ENCODE data around the gene CHRNE.

CHRNE gene

GRCh38 chr17:4901108-4901647 lies 1.7 kb downstream of the CHRNE start:
- peak overlapping the region; percentile 67; the same call in 1 of the 2 replicates for H3K27ac ChIP-seq
- POLR2A ChIA-PET (ENCODE audit: low non-redundant PET): interaction anchor here (0.5 kb wide), 1 partner anchor 160 kb away, joined by 6 read pairs; no protein-coding TSS in a partner anchor
- CTCF ChIA-PET: interaction anchor here (0.7 to 1.7 kb wide), 2 partner anchors 12 to 22 kb away, joined by 3 to 5 read pairs; no protein-coding TSS in a partner anchor
- no peak for TF ChIP-seq CTCF (conservative IDR thresholded peaks at IDR 0.05; ENCODE audit: low read depth)
- DNase-seq (ENCODE audit: low spot score): no peak

- POLR2A ChIA-PET (ENCODE audit: low non-redundant PET): no interaction called here
- CTCF ChIA-PET: interaction anchor here (0.5 to 1.7 kb wide), 4 partner anchors 11 to 113 kb away, joined by 3 to 5 read pairs (median 4); no protein-coding TSS in a partner anchor
- TF ChIP-seq CTCF (conservative IDR thresholded peaks at IDR 0.05; ENCODE audit: low read depth): no peak
Observed at GRCh38 chr17:4900231-4901107, 2.4 kb downstream of the CHRNE start.

GRCh38 chr17:4899341-4900230 lies 3.3 kb downstream of the CHRNE start, which contains the start of gene C17orf107:
TSS of gene C17orf107 (plus strand) at chr17:4899536. CDS start at chr17:4899763, 227 bp downstream.
- H3K27ac ChIP-seq: peak within 1 kb of the TSS; percentile 67
- ChIA-PET POLR2A (ENCODE audit: low non-redundant PET) (no interaction called here), CTCF (interaction anchor here (0.5 to 1.0 kb wide), 3 partner anchors 17 to 112 kb away, joined by 3 to 4 read pairs (median 4); no protein-coding TSS in a partner anchor)
- no peak for TF ChIP-seq CTCF (conservative IDR thresholded peaks at IDR 0.05; ENCODE audit: low read depth)
- peak; percentile 25 for DNase-seq (ENCODE audit: low spot score)

More at GRCh38 chr17:4900231-4901107, 2.4 kb downstream of the CHRNE start:
- no peak for DNase-seq (ENCODE audit: low spot score)
- H3K27ac ChIP-seq: peak overlapping the region; percentile 15; the same call in 1 of the 2 replicates

- TF ChIP-seq CTCF (conservative IDR thresholded peaks at IDR 0.05; ENCODE audit: low read depth): no peak
- ChIA-PET POLR2A (ENCODE audit: low non-redundant PET) (no interaction called here), CTCF (interaction anchor here (1.0 kb wide), 1 partner anchor 109 kb away, joined by 4 read pairs; no protein-coding TSS in a partner anchor)
- peak overlapping the region; percentile 67 for H3K27ac ChIP-seq
- DNase-seq (ENCODE audit: low spot score): no peak
Observed at GRCh38 chr17:4898927-4899326, 4.0 kb downstream of the CHRNE start.

GRCh38 chr17:4898351-4898750 lies 4.5 kb downstream of the CHRNE start:
- no peak for DNase-seq (ENCODE audit: low spot score)
- CTCF ChIA-PET: no interaction called here

More at GRCh38 chr17:4898351-4898750, 4.5 kb downstream of the CHRNE start:
- POLR2A ChIA-PET (ENCODE audit: low non-redundant PET): no interaction called here
- H3K27ac ChIP-seq: peak overlapping the region; percentile 67
- no peak for TF ChIP-seq CTCF (conservative IDR thresholded peaks at IDR 0.05; ENCODE audit: low read depth)

Measured in RWPE1 (cell line).